HG02852 (cell line): Measurements from ENCODE around the gene KLF11.

Source experiments
- ATAC-seq: cut with Tn5 transposase; IDR thresholded peaks from one replicate; pipeline ENCODE4 v1.9.1; 2021; ENCODE audit warnings: mild to moderate bottlenecking, moderate library complexity; ENCODE audit not compliant: unreplicated experiment

The KLF11 gene

GRCh38 chr2:10039658-10040410, 3.5 kb upstream of the KLF11 start:
- ATAC-seq: no peak

- no peak for ATAC-seq
These were observed 1.6 kb upstream of the KLF11 start for GRCh38 chr2:10041711-10042110.

- ATAC-seq: peak; percentile 4
These were observed 819 bp upstream of the KLF11 start for GRCh38 chr2:10042301-10043161.

GRCh38 chr2:10043906-10044601, 704 bp downstream of the KLF11 start:
- ATAC-seq: peak; percentile 50

- no peak for ATAC-seq
These were observed 2.4 kb downstream of the KLF11 start for GRCh38 chr2:10045561-10046355.

- ATAC-seq: no peak
These were observed 3.6 kb downstream of the KLF11 start for GRCh38 chr2:10046931-10047330.

- no peak for ATAC-seq
These were observed 4.5 kb downstream of the KLF11 start for GRCh38 chr2:10047616-10048500.

GRCh38 chr2:10048501-10049171, 5.3 kb downstream of the KLF11 start:
- no peak for ATAC-seq

GRCh38 chr2:10052216-10052615, 8.9 kb downstream of the KLF11 start:
- ATAC-seq: no peak

- no peak for ATAC-seq
These were observed 10.0 kb downstream of the KLF11 start for GRCh38 chr2:10053351-10053750.

GRCh38 chr2:10054424-10054823, 11.1 kb downstream of the KLF11 start:
- no peak for ATAC-seq

GRCh38 chr2:10054976-10055375, 11.6 kb downstream of the KLF11 start:
- no peak for ATAC-seq

GRCh38 chr2:10056439-10056838, 13.1 kb downstream of the KLF11 start:
- no peak for ATAC-seq

GRCh38 chr2:10057231-10058107, 14.1 kb downstream of the KLF11 start:
- ATAC-seq: no peak

GRCh38 chr2:10058251-10059015, 15.1 kb downstream of the KLF11 start:
- no peak for ATAC-seq

- no peak for ATAC-seq
These were observed 15.6 kb downstream of the KLF11 start for GRCh38 chr2:10059016-10059351.

GRCh38 chr2:10059552-10060335, 16.4 kb downstream of the KLF11 start:
- ATAC-seq: no peak
